Subcutaneous abdominal adipose tissue (tissue), 5 donors: Measurements from ENCODE around the gene SNAPC1.
"Not testable (repeated sequence)": the region's sequence is repeated elsewhere in the genome, so short reads cannot be mapped to it uniquely, and the experiment has no call there.

Experiments used
- H3K27ac ChIP-seq: one replicate; pipeline ENCODE4 v1.7.0; 2013; ENCODE audit warnings: low read depth, mild to moderate bottlenecking, inconsistent platforms, low read length, moderate library complexity
- H3K27me3 ChIP-seq, 5 donors: one replicate each; pipeline ENCODE4 v1.7.0; 2013; ENCODE audit warnings: low read length in 5 of 5, inconsistent platforms in 1 of 5; ENCODE audit not compliant: control insufficient read depth in 5 of 5, insufficient read depth in 4 of 5
- H3K36me3 ChIP-seq, 5 donors: one replicate each; pipeline ENCODE4 v1.7.0; 2013; ENCODE audit warnings: low read length in 5 of 5; ENCODE audit not compliant: control insufficient read depth in 5 of 5, insufficient read depth in 5 of 5
- H3K4me1 ChIP-seq, 5 donors: one replicate each; pipeline ENCODE4 v1.7.0; 2013; ENCODE audit warnings: low read length in 5 of 5, mild to moderate bottlenecking in 3 of 5, moderate library complexity in 1 of 5; ENCODE audit not compliant: control insufficient read depth in 5 of 5, insufficient read depth in 5 of 5
- H3K4me3 ChIP-seq, 5 donors: one replicate each; pipeline ENCODE4 v1.7.0; 2013; ENCODE audit warnings: low read length in 5 of 5, low read depth in 1 of 5
- H3K9ac ChIP-seq, 5 donors: one replicate each; pipeline ENCODE4 v1.7.0; 2013; ENCODE audit warnings: low read length in 5 of 5, mild to moderate bottlenecking in 4 of 5, moderate library complexity in 3 of 5
- H3K9me3 ChIP-seq, 5 donors: one replicate each; pipeline ENCODE4 v1.7.0; 2013; ENCODE audit warnings: low read length in 5 of 5; ENCODE audit not compliant: control insufficient read depth in 5 of 5
- donor health status: healthy.
- donor health status: healthy.
- donor health status: healthy.
- donor health status: healthy.
- donor health status: healthy.

The SNAPC1 gene

DNA sequence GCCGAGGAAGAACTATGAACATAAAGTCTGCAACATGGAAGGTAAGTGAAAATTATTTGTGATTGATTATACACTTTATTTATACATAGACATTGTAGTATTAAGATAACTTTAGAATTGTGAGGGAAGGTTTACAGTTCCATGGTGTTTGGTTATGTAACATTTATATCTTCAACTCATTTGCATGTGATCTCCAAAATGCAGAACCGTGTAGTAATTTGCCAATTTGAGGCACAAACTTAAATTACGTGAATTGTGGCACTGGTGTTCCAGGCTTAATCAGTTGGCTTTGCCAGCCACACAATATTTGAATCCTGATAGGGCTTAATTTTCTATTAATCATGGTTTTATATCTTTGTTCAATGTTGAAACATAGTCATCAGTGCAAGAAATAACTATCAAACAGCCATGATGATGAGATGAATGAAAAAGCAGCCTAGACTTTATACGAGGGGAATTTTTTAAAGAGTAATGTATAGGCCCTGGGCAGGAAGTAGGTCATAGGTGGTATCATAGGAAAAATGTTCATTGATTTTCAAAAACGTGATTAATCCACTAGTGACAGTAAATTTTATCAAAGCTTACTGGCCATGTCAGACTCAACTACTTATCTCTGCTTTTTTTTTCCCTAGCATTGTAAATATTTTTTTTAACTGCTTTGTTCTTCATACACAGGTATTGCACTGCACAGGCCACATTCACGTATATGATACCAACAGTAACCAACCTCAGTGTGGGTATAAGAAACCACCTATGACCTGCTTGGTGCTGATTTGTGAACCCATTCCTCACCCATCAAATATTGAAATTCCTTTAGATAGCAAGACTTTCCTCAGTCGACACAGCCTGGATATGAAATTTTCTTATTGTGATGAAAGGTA, 35.2 kb upstream of the SNAPC1 start:
- Histone ChIP-seq H3K27ac (no peak overlapping the region), H3K4me1 (no peaks in the 10 kb centered on the region), H3K36me3 (peaks cover 32 to 64% (median 43%) of the 10 kb centered on the region in 5 donors), H3K4me3 (no peak overlapping the region), H3K9ac (no peak overlapping the region), H3K27me3 (no peaks in the 10 kb centered on the region), H3K9me3 (no peaks in the 10 kb centered on the region)

DNA sequence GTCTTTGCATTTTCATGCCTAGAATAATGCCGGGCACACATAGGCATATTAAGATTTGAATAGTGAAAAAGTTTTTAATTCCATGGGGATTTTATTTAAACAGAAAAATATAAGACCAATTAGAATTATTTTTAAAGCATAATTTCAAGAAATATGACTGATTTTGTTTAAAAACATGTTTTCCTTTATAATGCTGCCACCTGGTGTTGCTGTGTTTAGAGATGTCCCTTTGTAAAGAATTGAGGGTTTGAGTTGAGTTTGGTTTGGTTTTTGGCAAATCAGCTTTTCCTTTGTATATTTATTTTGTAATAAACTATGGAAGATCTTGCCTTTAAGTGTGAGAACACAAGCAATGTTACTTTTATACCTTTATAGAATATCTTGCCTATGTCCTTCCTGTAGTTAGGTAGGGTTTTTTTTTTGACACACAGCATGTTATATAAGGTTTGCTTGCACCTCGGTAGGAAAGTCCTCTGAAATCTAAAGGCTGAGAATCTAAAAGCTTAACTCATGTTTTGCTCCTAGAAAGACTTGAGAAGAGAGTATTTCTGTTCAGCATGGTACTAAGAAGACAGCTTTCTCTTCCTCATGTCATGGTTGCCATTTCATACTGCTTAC, 31.4 kb upstream of the SNAPC1 start:
- no peaks in the 10 kb centered on the region for H3K9me3 ChIP-seq
- H3K27ac ChIP-seq = no peak overlapping the region
- no peak overlapping the region for H3K9ac ChIP-seq
- peaks cover 48 to 76% (median 59%) of the 10 kb centered on the region in 5 donors for H3K36me3 ChIP-seq
- no peaks in the 10 kb centered on the region for H3K27me3 ChIP-seq
- H3K4me3 ChIP-seq = no peak overlapping the region
- no peaks in the 10 kb centered on the region for H3K4me1 ChIP-seq

DNA sequence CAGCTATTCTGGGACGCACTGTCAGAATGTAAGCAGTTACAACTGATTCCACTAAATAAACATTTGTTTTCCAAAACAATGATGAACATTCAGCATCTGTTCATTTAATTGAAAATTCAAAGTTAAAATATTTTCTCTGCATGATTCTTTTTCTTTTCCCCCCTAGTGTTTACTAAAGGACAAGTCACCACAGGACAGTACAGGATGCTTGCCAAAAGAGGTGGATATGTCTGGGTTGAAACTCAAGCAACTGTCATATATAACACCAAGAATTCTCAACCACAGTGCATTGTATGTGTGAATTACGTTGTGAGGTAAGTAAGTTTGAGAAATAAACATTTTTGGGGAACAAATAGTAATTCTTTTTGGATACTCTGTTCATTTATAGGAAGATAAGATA, 28.2 kb upstream of the SNAPC1 start:
- no peaks in the 10 kb centered on the region for H3K4me1 ChIP-seq
- peaks cover 44 to 77% (median 55%) of the 10 kb centered on the region in 5 donors for H3K36me3 ChIP-seq
- H3K9ac ChIP-seq = no peak overlapping the region
- no peak overlapping the region for H3K4me3 ChIP-seq
- H3K9me3 ChIP-seq = no peaks in the 10 kb centered on the region
- H3K27ac ChIP-seq = no peak overlapping the region
- H3K27me3 ChIP-seq = no peaks in the 10 kb centered on the region

DNA sequence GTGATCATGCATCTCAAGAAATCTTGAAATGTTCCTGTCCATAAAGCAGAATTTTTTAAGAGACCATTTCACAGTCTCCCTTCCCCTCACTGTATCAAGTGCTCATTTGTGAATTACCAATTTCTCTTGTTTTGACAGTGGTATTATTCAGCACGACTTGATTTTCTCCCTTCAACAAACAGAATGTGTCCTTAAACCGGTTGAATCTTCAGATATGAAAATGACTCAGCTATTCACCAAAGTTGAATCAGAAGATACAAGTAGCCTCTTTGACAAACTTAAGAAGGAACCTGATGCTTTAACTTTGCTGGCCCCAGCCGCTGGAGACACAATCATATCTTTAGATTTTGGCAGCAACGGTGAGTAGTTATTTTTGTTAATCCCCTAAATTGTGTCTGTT, 25.5 kb upstream of the SNAPC1 start:
- no peak overlapping the region for H3K4me3 ChIP-seq
- H3K9me3 ChIP-seq = no peaks in the 10 kb centered on the region
- H3K27ac ChIP-seq = no peak overlapping the region
- H3K27me3 ChIP-seq = no peaks in the 10 kb centered on the region
- H3K9ac ChIP-seq = no peak overlapping the region
- H3K36me3 ChIP-seq = peaks cover 49 to 82% (median 64%) of the 10 kb centered on the region in 5 donors
- H3K4me1 ChIP-seq = no peaks in the 10 kb centered on the region

DNA sequence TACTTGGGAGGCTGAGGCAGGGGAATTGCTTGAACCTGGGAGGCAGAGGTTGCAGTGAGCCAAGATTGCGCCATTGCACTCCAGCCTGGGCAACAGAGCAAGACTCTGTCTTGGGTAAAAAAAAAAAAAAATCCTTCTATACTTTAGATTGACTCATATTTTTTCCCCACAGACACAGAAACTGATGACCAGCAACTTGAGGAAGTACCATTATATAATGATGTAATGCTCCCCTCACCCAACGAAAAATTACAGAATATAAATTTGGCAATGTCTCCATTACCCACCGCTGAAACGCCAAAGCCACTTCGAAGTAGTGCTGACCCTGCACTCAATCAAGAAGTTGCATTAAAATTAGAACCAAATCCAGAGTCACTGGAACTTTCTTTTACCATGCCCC, 24.3 kb upstream of the SNAPC1 start:
- Histone ChIP-seq H3K36me3 (peaks cover 56 to 86% (median 65%) of the 10 kb centered on the region in 5 donors), H3K27ac (no peak overlapping the region), H3K4me3 (no peak overlapping the region)

DNA sequence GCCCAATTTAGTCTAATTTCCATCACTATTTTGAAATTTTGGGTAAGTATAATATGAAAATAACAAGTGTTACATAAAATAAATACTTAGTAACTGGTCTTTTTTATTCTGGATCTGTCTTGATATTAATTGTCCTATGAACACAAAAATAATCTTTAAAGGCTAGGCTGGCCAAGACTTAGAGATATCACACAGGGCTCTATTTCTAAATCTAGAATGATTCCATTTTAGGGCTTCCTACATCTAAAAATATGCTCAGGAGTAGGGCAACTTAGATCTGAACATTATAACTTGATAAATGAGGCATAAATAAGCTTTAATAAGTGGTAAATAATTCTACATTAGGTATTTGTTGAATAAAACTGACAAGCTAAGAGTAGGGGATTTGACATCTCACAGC, 23.1 kb upstream of the SNAPC1 start:
- Histone ChIP-seq H3K4me1 (no peaks in the 10 kb centered on the region), H3K36me3 (peaks cover 51 to 87% (median 61%) of the 10 kb centered on the region in 5 donors), H3K9ac (no peak overlapping the region), H3K9me3 (no peaks in the 10 kb centered on the region), H3K27ac (no peak overlapping the region), H3K27me3 (no peaks in the 10 kb centered on the region), H3K4me3 (no peak overlapping the region)

More for the DNA sequence above, 24.3 kb upstream of the SNAPC1 start:
- H3K4me1 ChIP-seq = no peaks in the 10 kb centered on the region
- no peaks in the 10 kb centered on the region for H3K27me3 ChIP-seq
- H3K9ac ChIP-seq = no peak overlapping the region
- H3K9me3 ChIP-seq = no peaks in the 10 kb centered on the region

DNA sequence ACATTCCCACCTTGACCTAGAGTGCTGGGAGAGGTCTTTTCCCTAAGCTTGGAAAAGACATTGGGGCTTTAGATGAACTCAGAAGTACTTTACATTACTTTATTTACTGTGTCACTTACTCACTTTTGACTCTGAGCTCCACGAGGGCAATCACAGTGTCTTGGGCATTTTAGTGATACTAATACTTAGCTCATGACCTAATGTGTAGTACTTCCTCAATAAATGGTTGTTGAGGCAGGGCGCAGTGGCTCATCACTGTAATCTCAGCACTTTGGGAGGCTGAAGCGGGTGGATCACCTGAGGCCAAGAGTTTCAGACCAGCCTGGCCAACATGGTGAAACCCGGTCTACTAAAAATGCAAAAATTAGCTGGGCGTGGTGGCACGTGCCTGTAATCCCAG, 19.8 kb upstream of the SNAPC1 start:
- Histone ChIP-seq H3K4me1 (no peaks in the 10 kb centered on the region), H3K27ac (no peak overlapping the region), H3K4me3 (no peak overlapping the region), H3K9me3 (no peaks in the 10 kb centered on the region), H3K36me3 (peaks cover 50 to 79% (median 54%) of the 10 kb centered on the region in 5 donors), H3K9ac (no peak overlapping the region), H3K27me3 (no peaks in the 10 kb centered on the region)

DNA sequence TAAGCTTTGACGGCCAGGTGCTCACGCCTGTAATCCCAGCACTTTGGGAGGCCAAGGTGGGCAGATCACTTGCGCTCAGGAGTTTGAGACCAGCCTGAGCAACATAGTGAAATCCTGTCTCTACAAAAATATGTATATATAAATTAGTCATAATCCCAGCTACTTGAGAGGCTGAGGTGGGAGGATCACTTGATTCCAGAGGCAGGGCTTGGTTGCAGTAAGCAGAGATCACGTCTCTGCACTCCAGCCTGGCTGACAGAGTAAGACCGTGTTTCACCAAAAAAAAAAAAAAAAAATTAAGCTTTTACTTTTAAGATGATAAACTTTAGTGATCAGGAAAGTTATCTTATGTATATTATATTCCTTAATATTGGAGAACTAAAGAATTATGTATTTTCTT, 18.0 kb upstream of the SNAPC1 start:
- Histone ChIP-seq H3K27me3 (no peaks in the 10 kb centered on the region), H3K9me3 (no peaks in the 10 kb centered on the region), H3K36me3 (peaks cover 38 to 62% (median 42%) of the 10 kb centered on the region in 5 donors), H3K4me3 (no peak overlapping the region), H3K9ac (no peak overlapping the region), H3K4me1 (no peaks in the 10 kb centered on the region), H3K27ac (no peak overlapping the region)

DNA sequence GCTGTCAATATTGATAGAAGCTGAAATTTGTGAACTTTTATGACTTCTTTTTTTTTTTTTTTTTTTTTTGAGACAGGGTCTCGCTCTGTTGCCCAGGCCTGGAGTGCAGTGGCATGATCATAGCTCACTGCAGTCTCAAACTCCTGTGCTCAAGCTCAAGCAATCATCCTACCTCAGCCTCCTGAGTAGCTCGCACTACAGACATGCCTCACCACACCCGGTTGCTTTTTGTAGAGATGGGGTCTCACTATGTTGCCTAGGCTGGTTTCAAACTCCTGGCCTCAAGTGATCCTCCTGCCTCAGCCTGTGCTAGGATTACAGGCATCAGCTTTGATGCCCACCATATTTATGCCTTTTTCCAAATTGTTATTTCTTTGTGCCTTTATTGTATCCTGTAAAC, 15.9 kb upstream of the SNAPC1 start:
- not testable (repeated sequence) for H3K9me3 ChIP-seq, H3K9ac ChIP-seq, H3K27ac ChIP-seq, H3K4me3 ChIP-seq, H3K27me3 ChIP-seq
- Histone ChIP-seq H3K4me1 (peaks cover 0 to 15% (median 4%) of the 10 kb centered on the region in 5 donors), H3K36me3 (peaks cover 27 to 52% (median 32%) of the 10 kb centered on the region in 5 donors)

DNA sequence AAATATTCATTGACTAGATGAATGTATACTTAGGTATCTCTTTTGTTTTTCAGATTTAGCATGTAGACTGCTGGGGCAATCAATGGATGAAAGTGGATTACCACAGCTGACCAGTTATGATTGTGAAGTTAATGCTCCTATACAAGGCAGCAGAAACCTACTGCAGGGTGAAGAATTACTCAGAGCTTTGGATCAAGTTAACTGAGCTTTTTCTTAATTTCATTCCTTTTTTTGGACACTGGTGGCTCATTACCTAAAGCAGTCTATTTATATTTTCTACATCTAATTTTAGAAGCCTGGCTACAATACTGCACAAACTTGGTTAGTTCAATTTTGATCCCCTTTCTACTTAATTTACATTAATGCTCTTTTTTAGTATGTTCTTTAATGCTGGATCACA, 15.3 kb upstream of the SNAPC1 start:
- H3K27me3 ChIP-seq = no peaks in the 10 kb centered on the region
- no peak overlapping the region for H3K9ac ChIP-seq
- H3K9me3 ChIP-seq = no peaks in the 10 kb centered on the region
- H3K4me1 ChIP-seq = peaks cover 0 to 15% (median 8%) of the 10 kb centered on the region in 5 donors
- H3K36me3 ChIP-seq = peaks cover 26 to 47% (median 29%) of the 10 kb centered on the region in 5 donors
- no peak overlapping the region for H3K4me3 ChIP-seq
- H3K27ac ChIP-seq = no peak overlapping the region
